NAMALWA (cell line): ENCODE results near the gene PLEKHA6.

ENCODE experiments used
- DNase-seq: peaks from one replicate; pipeline ENCODE4 v3.0.0-alpha.2; 2015; ENCODE audit warnings: low spot score

The PLEKHA6 gene

GRCh38 chr1:204383163-204383904 is 23.6 kb upstream of the PLEKHA6 start:
- no peak for DNase-seq

GRCh38 chr1:204382714-204383083 is 23.0 kb upstream of the PLEKHA6 start:
- no peak for DNase-seq

- no peak for DNase-seq
These were observed 20.6 kb upstream of the PLEKHA6 start for GRCh38 chr1:204380293-204380831.

GRCh38 chr1:204377800-204378668 is 18.3 kb upstream of the PLEKHA6 start:
- no peak for DNase-seq

- no peak for DNase-seq
These were observed 17.4 kb upstream of the PLEKHA6 start for GRCh38 chr1:204376919-204377799.

- no peak for DNase-seq
These were observed 16.7 kb upstream of the PLEKHA6 start for GRCh38 chr1:204376465-204376864.

GRCh38 chr1:204373911-204374310 is 14.2 kb upstream of the PLEKHA6 start:
- no peak for DNase-seq

- no peak for DNase-seq
These were observed 10.4 kb upstream of the PLEKHA6 start for GRCh38 chr1:204370176-204370575.

- no peak for DNase-seq
These were observed 9.4 kb upstream of the PLEKHA6 start for GRCh38 chr1:204368996-204369726.

GRCh38 chr1:204367956-204368355 is 8.2 kb upstream of the PLEKHA6 start:
- no peak for DNase-seq

- DNase-seq: no peak
These were observed 7.6 kb upstream of the PLEKHA6 start for GRCh38 chr1:204367193-204367858.

- DNase-seq: peak; percentile 37
These were observed 7.0 kb upstream of the PLEKHA6 start for GRCh38 chr1:204366759-204367158.

GRCh38 chr1:204363335-204364114 is 3.8 kb upstream of the PLEKHA6 start:
- peak; percentile 78 for DNase-seq

- no peak for DNase-seq
These were observed 3.2 kb upstream of the PLEKHA6 start for GRCh38 chr1:204362984-204363334.

- no peak for DNase-seq
These were observed 2.1 kb upstream of the PLEKHA6 start for GRCh38 chr1:204361781-204362180.

- DNase-seq: no peak
These were observed 1.6 kb upstream of the PLEKHA6 start for GRCh38 chr1:204361341-204361771.

GRCh38 chr1:204360314-204360713 is 585 bp upstream of the PLEKHA6 start:
- DNase-seq: no peak

GRCh38 chr1:204359131-204359473 is 627 bp downstream of the PLEKHA6 start:
- no peak for DNase-seq

- DNase-seq: no peak
These were observed 1.1 kb downstream of the PLEKHA6 start for GRCh38 chr1:204358605-204359004.
